K562 (cell line): ENCODE measurements around the gene UBE3D. TPM values are rescaled to one million over a fixed set of nuclear protein-coding genes. Genes with fewer than 3 reads are reported as not detected.

ENCODE experiments used
- BRCA1 ChIP-seq, 2 experiments: fragments of 450-650 bp in 1 of 2; sonication (generic) in 1 of 2; formaldehyde crosslinking in 1 of 2; IDR thresholded peaks; 2 replicates each; pipeline versions ENCODE4 v1.5.0 to v1.6.1; 2017 to 2020; ENCODE audit warnings: mild to moderate bottlenecking in 1 of 2, missing genetic modification reagents in 1 of 2
- PYGO2 ChIP-seq: fragments of 450-650 bp; IDR thresholded peaks from 2 replicates; pipeline ENCODE4 v1.6.1; 2016; ENCODE audit warnings: mild to moderate bottlenecking, missing genetic modification characterization, moderate library complexity, missing compliant biosample characterization
- ZNF133 ChIP-seq: fragments of 250-450 bp; sonication (Bioruptor Pico); IDR thresholded peaks from 2 replicates; pipeline ENCODE4 v1.4.0; 2020; ENCODE audit warnings: mild to moderate bottlenecking
- ZNF217 ChIP-seq: sonication (generic); formaldehyde crosslinking; IDR thresholded peaks from 2 replicates; pipeline ENCODE4 v1.8.0; 2022; ENCODE audit warnings: mild to moderate bottlenecking, missing genetic modification reagents
- ZNF354B ChIP-seq: fragments of 250-450 bp; sonication (Bioruptor Pico); IDR thresholded peaks from 2 replicates; pipeline ENCODE4 v1.4.0; 2020
- polyA plus RNA-seq, 8 experiments: library from polyadenylated mRNA; depleted of rRNA in 4 of 8; stranded (reverse) in 5 of 8; unstranded in 3 of 8; fragments of >200 nt; fragmentation: Nextera tagmentation in 2 of 8; fragmentation: Illumina TruSeq in 1 of 8; extraction: Ambion mirVana in 2 of 8; extraction: Trizol in 1 of 8; gene quantifications; 2 replicates each; pipeline versions ENCODE4 v1.2.1 to v1.2.3, GENCODE V29; 2011 to 2014; ENCODE audit warnings: inconsistent platforms in 1 of 8, missing spikeins in 1 of 8
- total RNA-seq, 7 experiments: library from RNA; depleted of rRNA in 6 of 7; stranded (reverse); fragments of >200 nt in 6 of 7; fragmentation: Illumina TruSeq in 2 of 7; extraction: Trizol in 2 of 7; gene quantifications; 2 replicates each; pipeline versions ENCODE4 v1.2.1 to v1.2.3, GENCODE V29; 2011 to 2021; ENCODE audit warnings: low replicate concordance in 1 of 7
- TF ChIP-seq, protein P1 (sequence below), 2 experiments: fragments of 450-650 bp; formaldehyde crosslinking in 1 of 2; IDR thresholded peaks; 2 replicates each; pipeline versions ENCODE4 v1.4.0 to v1.6.1; 2014 to 2020; ENCODE audit warnings: mild to moderate bottlenecking in 2 of 2, borderline replicate concordance in 1 of 2, low read depth in 1 of 2
- TF ChIP-seq, protein P2 (sequence below): fragments of 250-450 bp; sonication (Bioruptor Pico); IDR thresholded peaks from 2 replicates; pipeline ENCODE4 v1.8.0; 2021; ENCODE audit warnings: moderate library complexity, mild to moderate bottlenecking, inconsistent platforms

The UBE3D gene
- total and polyA plus RNA-seq, 9 of the 15 experiments (the other 6 are each of a cell fraction or from before 2014, with no cell fraction given), result 9.4 to 17.6 (median 11.9) TPM

DNA sequence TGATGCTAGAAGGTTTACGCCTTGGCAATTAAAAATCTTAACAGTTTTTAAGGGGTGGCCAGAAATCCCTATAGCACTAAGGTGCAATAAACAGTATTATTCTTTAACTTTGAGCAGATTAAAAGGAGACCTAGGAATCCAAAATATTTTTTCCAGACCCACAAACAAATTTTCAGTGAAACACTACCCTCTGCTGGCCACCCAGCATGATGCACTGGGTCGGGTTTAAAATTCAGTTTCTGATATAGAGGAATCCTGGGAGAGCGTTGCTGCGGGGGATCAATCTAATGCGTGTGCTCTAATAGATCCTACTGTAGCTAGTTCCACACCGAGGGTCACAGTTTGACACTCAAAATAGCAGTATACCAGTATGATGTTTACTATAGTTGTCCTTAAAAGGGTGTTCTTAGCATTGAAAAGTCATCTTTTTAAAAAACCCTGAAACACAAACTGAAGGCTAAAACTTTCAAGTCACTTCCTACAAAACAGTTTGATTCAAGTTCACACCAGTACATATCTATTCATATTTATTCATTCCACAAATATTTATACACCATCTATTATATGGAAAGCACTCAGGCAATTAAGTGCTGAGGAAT, 10.2 kb downstream of the UBE3D start (continued):
- TF ChIP-seq, protein P1, sequence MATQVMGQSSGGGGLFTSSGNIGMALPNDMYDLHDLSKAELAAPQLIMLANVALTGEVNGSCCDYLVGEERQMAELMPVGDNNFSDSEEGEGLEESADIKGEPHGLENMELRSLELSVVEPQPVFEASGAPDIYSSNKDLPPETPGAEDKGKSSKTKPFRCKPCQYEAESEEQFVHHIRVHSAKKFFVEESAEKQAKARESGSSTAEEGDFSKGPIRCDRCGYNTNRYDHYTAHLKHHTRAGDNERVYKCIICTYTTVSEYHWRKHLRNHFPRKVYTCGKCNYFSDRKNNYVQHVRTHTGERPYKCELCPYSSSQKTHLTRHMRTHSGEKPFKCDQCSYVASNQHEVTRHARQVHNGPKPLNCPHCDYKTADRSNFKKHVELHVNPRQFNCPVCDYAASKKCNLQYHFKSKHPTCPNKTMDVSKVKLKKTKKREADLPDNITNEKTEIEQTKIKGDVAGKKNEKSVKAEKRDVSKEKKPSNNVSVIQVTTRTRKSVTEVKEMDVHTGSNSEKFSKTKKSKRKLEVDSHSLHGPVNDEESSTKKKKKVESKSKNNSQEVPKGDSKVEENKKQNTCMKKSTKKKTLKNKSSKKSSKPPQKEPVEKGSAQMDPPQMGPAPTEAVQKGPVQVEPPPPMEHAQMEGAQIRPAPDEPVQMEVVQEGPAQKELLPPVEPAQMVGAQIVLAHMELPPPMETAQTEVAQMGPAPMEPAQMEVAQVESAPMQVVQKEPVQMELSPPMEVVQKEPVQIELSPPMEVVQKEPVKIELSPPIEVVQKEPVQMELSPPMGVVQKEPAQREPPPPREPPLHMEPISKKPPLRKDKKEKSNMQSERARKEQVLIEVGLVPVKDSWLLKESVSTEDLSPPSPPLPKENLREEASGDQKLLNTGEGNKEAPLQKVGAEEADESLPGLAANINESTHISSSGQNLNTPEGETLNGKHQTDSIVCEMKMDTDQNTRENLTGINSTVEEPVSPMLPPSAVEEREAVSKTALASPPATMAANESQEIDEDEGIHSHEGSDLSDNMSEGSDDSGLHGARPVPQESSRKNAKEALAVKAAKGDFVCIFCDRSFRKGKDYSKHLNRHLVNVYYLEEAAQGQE (IDR thresholded peaks at IDR 0.05; ENCODE audit: borderline replicate concordance), result peak; percentile 68; the same call in 1 of the 2 replicates
- TF ChIP-seq, protein P1 (CRISPR knock-in tag; IDR thresholded peaks at IDR 0.05; ENCODE audit: low read depth), result no peak
- TF ChIP-seq PYGO2 (tag) (no peak), ZNF354B (CRISPR knock-in tag) (no peak), ZNF217 (CRISPR knock-in tag) (no peak), ZNF133 (CRISPR knock-in tag) (no peak), BRCA1 (IDR thresholded peaks at IDR 0.05) (no peak), BRCA1 (CRISPR knock-in tag; IDR thresholded peaks at IDR 0.05) (no peak)
- TF ChIP-seq, protein P2, sequence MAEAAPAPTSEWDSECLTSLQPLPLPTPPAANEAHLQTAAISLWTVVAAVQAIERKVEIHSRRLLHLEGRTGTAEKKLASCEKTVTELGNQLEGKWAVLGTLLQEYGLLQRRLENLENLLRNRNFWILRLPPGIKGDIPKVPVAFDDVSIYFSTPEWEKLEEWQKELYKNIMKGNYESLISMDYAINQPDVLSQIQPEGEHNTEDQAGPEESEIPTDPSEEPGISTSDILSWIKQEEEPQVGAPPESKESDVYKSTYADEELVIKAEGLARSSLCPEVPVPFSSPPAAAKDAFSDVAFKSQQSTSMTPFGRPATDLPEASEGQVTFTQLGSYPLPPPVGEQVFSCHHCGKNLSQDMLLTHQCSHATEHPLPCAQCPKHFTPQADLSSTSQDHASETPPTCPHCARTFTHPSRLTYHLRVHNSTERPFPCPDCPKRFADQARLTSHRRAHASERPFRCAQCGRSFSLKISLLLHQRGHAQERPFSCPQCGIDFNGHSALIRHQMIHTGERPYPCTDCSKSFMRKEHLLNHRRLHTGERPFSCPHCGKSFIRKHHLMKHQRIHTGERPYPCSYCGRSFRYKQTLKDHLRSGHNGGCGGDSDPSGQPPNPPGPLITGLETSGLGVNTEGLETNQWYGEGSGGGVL, result no peak
